ENCODE results near the gene TMPO.

- no peak for TF ChIP-seq CTCF (IDR thresholded peaks at IDR 0.05)
- no peak for TF ChIP-seq POLR2AphosphoS5 (IDR thresholded peaks at IDR 0.05; ENCODE audit: low read depth, low read length)
- no peak for TF ChIP-seq TCF7L2 (IDR thresholded peaks at IDR 0.05; ENCODE audit: low read depth, low read length)
These were observed 31.5 kb upstream of the TMPO start for GRCh38 chr12:98483621-98484503.
